HG03039 (cell line): ENCODE data around the gene EPB41.

Experiments used
- ATAC-seq: cut with Tn5 transposase; IDR thresholded peaks from one replicate; pipeline ENCODE4 v1.9.1; 2021; ENCODE audit warnings: mild to moderate bottlenecking, moderate library complexity; ENCODE audit not compliant: unreplicated experiment

EPB41 gene

DNA sequence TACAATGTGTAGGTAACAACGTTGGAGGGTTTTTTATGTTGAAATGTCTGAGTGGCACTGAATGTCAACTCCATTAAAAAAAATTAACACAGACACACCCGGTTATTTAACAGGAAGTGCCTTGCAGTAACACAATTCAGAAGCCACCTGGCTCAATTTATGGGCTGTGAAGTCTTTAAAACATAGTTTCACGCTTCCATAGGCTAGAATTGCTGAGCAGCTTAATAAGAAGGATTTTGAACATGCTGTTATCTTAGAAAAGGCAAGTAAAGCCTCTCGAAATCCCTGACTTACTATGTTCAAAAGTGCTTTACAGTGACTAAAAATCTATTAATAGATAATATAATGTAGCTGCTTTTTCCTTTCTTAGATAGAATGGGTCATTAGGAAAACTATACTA, 247.7 kb downstream of the EPB41 start:
- no peak for ATAC-seq

DNA sequence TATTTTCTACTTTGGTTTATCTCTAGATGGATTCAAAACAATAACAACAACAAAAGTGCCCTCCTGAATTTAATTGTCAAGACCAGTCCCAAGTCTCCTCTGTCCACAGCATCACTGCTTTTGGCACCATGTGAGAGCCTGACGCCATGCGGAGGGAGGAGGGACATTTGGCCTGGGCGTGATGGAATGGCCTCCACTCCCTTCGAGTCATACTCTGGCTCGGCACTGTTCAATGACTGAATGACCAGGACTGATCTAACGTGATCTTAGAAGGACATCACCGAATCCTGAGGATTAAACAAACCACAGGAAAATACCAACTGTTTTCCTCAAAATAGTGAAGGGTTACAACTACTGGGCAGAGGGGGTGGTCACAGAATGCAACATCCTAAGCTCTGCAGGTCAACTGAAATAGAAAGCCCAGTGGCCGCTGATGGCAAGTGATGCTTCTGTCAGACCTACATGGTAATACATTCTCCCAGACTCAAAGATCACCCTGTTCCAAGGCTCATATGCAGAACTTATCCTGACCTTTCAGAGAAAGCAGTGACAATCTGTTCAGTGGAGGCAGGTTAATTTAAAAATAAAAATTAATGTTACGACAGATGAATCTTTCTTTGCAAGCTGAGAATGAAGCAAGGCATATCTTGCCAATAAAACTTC, 248.2 kb downstream of the EPB41 start:
- ATAC-seq: no peak

DNA sequence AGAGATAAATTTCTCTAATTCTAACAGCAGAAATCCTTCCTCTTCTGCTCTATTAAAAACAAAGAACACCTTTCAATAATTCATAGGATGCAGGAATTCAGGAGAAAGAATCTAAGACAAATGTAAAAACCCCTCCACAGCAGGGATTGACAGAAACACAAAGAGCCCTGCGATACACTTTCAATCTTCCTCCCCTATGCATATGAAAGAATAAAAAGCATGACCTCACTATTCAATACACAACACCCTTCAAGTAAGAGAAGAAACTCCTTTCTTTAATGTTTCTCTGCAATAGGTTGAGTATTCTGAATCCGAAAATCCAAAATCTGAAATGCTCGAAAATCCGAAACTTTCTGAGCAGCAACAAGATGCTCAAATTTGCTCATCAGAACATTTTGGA, 250.2 kb downstream of the EPB41 start:
- ATAC-seq: no peak

DNA sequence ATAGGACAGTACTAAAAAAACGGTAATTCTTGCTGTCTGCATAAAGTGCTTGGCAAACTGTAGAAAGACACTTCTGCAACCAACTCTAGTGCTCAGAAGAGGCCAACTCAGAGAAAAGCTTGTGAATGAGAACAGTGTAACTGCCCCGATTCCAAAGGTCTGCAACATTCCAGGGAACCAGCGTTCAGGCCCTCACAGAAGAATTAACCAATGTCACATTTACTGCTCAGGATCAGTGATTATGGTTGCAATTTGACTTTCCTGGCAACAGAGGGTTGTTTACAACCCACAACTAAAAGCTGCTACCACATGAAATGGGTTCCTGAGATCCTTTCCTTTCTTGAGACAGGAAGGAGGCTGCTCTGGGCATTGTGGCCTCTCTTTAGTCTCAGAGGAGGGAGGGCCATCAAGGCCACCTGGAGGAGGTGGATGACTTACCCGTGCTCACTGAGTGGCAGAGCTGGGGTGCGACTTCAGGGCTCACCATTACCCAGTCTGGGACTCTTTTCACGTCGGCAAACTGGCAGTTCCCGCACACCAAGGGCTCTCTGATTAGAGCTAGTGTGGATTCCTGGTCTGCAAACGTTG, 252.0 kb downstream of the EPB41 start:
- ATAC-seq: no peak

DNA sequence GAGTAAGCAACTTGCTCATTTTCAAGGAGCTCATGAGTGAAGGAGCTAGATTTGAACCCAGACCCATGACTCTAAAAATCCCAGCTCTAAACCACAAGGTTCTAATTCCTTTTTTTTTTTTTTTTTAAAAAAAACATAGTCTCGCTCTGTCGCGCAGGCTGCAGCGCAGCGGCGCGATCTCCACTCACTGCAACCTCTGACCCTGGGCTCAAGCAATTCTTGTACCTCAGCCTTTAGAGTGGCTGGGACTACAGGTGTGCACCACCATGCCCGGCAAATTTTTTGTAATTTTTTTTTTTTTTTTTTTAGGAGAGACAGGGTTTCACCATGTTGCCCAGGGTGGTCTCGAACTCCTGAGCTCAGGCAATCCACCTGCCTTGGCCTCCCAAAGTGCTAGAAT, 253.5 kb downstream of the EPB41 start:
- no peak for ATAC-seq
